Embryonic facial prominence (tissue), 1 donor: Measurements from ENCODE around the gene SESTD1.
"Not testable (repeated sequence)": the region's sequence is repeated elsewhere in the genome, so short reads cannot be mapped to it uniquely, and the experiment has no call there.

Source experiments
- DNase-seq: peaks from one replicate; pipeline ENCODE4 v3.0.0-alpha.2; 2016; ENCODE audit errors: extremely low spot score

SESTD1 gene

GRCh38 chr2:179268277-179268925 lies 3.8 kb upstream of the SESTD1 start:
- no peak for DNase-seq

DNA sequence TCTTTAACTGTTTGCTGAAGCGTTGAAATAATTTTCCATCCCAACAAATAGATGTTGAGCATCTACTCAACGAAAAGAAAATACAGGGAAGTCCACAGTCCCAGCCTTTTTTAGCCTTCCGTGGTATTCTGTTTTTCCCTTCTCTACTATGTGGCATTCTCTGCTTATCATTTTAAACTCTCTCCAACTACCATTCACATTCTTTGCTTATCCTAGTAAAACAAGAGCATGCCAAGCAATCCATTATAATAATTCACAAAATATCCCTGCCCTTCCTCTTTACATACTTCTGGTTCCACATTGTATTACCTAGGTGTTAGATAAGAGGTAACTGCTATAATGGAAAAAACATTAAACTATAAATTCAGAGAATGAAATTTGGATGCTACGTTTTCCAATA lies 1.6 kb upstream of the SESTD1 start:
- DNase-seq = no peak

DNA sequence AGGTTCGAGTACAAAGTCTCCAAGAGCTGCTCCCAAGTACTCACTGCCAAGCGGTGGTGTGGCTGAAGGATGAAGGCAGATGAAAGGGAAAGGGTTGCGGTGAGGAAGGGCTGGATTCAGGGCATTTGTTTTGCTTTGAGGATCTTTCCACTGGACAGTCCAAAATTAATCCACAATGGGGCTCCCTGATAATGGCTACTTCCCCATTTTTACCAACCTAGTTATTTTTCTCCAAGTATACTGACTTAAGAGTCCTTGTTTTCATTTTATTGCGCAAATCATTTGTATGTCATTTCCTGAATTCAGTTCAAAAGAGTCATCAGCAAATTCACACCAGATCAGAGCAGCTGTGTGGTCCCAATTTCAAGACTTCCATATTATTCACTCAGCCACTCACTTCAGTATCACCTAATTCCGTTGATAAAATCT lies 464 bp upstream of the SESTD1 start:
- DNase-seq = no peak

GRCh38 chr2:179263446-179264367 lies 925 bp downstream of the SESTD1 start:
- no peak for DNase-seq

DNA sequence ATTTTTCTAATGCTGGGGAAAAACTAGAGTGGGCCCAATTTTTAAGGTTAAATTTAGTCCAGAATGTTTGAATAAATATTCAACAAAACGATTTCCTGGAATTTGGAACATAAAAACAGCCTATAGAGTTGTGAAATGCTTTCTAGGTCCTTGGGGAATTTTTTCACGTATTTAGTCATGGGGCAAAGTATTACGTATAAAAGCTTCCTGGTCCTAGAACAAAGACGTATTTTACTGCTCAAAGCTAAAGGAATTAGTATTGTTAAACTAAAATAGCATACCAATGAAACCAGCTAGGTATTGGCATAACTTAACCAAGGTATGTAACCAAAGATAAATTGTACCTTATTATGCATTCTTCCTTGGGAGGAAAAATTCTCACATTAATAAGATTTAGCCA lies 1.6 kb downstream of the SESTD1 start:
- DNase-seq = no peak

GRCh38 chr2:179262077-179262660 lies 2.5 kb downstream of the SESTD1 start:
- no peak for DNase-seq

GRCh38 chr2:179261151-179261825 lies 3.3 kb downstream of the SESTD1 start:
- DNase-seq = no peak

DNA sequence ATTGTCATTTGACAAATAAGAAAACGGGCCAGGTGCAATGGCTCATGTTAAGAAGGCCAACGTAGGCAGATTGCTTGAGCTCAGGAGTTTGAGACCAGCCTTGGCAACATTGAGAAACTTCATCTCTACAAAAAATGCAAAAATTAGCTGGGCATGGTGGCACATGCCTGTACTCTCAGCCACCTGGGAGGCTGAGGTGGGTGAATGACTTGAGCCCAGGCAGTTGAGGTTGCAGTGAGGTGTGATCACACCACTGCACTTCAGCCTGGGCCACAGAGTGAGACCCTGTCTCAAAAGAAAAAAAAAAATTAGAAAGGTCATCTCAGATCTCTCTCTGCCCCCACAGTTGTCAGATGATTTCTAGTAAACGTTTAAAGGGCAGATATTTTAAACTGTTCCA lies 4.4 kb downstream of the SESTD1 start:
- DNase-seq = no peak

DNA sequence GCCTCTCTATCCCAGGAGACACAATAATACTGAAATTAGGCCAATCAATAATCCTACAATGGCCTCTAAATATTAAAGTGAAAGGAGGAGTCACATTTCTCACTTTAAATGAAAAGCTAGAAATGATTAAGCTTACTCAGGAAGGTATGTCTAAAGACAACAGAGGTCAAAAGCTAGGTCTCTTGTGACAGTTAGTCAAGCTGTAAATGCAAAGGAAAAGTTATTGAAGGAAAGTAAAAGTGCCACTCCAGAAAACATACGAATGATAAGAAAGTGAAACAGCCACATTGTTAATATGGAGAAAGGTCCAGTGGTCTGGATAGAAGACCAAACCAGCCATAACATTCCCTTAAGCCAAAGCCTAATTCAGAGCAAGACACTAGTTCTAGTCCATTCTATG lies 9.5 kb downstream of the SESTD1 start:
- no peak for DNase-seq

DNA sequence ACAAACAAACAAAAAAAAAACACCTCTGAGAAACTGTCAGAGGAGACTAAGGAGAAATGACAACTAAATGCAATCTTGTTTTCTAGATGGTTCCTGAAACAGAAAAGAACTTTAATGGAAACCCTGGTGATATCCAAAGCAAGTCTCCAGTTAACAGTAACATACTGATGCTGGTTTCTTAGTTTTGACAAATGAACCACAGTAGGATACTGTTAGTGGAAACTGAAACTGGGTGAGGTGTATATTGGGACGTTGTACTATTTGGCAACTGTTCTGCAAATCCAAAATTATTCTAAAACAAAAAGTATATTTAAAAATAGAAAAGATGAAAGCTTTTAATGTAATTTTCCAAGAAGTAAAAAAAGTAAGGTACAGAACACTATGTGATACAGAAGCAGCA lies 11.4 kb downstream of the SESTD1 start:
- DNase-seq = no peak

DNA sequence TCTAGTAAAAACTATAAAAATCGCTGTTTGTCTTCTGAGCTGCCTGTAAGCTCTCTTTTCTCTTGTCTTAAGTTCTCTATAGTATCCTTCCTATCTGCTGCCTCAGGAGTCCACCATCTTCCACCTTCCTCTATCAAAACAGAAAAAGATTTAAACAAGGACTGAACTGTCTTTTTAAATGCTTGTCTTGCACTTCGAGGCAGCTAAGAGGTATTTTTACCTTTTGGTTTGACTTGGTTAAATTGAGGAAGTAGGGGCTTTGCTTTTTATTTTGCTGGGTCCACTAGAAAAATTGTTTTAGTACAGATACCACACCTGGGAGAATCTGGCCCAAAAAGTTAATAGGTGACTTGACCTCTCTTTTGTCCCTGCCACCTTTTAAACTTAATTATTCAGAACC lies 12.2 kb downstream of the SESTD1 start:
- no peak for DNase-seq

DNA sequence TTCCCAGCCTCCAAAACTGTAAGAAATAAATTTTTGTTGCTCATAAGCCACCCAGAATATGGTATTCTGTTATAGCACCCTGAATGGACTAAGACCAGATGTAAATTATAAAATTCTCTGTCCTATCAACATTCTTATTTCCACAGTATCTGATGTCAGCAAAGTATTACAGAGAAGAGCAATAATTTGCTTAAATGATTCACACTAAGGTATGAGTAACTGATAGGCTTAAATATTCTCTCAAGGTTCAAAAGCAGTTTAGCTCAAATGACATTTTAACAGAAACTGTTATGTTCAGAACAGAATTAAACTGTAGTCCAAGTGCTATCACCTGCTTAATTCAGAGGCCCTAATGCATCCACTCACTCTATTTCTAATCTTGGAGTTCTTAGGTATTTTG lies 12.8 kb downstream of the SESTD1 start:
- DNase-seq = no peak

- DNase-seq = no peak
Measured at GRCh38 chr2:179250848-179251504, 13.7 kb downstream of the SESTD1 start.

DNA sequence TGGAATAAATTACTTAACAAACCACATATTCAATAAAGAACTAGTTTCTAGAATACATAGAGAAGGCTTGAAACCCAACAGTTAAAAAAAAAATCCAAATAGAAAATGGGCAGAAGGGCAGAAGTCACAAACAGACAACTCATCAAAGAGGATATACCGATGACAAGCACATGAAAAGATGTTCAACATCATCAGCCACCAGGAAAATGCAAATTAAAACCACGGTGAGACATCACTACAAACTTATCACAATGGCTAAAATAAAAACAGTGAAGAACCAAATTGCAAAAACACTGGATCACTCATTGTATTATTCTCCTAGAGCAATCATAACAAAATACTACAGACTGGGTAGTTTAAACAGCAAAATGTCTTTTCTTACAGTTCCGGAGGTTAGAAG lies 14.5 kb downstream of the SESTD1 start:
- no peak for DNase-seq

DNA sequence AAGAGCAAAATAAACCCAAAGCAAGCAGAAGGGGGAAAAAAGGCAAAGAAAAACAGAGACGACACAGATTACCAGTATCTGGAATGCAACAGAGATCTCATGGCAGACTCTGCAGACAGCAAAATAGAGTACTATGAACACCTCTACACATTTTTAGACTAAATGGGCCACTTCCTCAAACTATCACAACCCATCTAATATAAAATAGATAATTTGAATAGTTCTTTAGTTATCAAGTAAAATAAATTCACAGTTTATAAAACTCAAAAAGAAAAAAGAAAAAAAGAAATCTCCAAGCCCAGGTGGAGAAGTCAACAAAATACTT lies 16.6 kb downstream of the SESTD1 start:
- no peak for DNase-seq

DNA sequence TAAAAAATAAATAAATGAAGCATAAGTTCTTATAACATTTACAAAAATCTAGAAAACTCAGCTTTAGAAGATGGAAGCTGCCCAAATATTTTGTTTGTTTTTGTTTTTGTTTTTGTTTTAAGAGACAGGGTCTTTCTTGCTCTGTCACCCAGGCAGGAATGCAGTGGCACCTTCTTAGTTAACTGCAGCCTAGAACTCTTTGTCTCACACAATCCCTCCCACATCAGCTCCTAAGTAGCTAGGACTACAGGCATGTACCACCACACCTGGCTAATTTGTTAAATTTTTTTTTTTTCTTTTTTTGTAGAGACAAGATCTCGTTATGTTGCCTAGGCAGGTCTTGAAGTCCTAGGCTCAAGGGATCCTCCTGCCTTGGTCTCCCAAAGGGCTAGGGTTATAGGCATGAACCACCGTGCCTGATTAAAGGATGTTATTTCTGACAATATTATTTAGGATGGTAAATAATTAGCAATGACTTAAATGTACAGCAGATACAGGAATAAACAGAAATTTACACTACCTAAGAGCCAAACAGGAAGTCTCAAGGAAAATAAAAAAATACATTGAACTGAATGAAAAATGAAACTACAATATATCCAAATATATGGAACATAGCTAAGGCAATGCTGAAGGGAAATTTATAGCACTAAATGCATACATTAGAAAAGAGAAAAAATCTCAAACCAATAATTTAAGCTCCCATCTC lies 17.2 kb downstream of the SESTD1 start:
- no peak for DNase-seq

- DNase-seq = not testable (repeated sequence)
Measured at GRCh38 chr2:179245843-179246242, 18.8 kb downstream of the SESTD1 start.

DNA sequence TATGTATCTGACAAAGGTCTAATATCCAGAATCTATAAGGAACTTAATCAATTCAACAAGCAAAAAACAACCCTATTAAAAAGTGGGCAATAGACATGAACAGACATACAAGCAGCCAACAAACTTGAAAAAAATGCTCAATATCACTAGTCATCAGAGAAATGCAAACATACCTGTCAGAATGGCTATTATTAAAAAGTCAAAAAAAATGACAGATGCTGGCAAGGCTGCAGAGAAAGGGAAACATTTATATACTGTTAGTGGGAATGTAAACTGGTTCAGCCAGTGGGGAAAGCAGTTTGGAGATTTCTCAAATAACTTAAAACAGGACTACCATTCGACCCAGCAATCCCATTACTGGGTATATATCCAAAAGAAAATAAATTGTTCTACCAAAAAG lies 21.6 kb downstream of the SESTD1 start:
- DNase-seq = no peak

DNA sequence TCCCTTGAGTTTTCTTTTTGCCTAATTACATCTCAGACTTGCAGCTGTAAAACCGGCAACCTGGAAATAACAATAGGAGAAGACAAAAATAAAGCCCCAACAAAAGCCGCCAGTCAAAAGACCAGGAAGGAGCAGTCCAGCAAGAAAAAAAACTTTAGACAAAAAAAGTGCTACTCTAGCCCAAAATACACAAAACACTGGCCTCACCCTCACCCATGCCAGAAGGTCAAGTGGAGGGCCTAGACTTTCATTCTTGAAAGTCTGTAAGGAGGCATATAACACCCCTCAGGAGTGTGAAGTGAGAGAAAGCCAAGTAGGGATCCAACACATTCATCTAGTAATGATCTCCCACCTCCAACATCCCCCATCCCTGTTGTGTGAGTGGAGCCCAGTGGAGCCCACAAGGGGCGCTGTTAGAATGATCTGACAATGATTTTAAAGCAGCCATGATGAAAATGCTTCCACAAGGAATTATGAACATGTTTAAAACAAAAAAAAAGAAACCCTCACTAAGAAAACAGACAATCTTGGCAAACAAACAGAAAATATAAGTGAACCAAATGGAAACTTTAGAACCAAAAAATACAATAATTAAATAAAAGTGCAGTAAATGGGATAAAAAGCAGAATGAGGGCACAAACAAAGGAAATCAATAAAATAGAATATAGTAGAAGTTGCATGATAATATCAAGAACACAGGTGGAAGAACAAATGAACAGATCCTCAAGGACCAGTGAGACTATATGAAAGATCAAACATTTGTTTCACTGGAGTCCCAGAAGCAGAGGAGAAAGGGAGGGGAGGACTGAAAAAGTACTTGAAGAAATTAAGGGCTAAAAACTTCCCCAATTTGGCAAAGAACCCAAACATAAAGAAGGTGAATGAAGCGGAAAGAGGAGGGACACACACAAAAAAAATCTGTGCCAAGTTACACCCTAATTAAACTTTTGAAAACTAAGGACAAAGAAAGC lies 23.9 kb downstream of the SESTD1 start:
- DNase-seq = no peak

- no peak for DNase-seq
Measured at GRCh38 chr2:179239838-179240237, 24.8 kb downstream of the SESTD1 start.
